Mesendoderm (in vitro differentiated cells): ENCODE measurements around the gene STOM.
A peak's percentile ranks its signal among the peaks of the same experiment; 100 is the strongest.

Experiments used
- DNase-seq: peaks from one replicate; pipeline ENCODE4 v3.0.0; 2013
- H2AK5ac ChIP-seq: 2 replicates; pipeline ENCODE4 v1.6.1; 2013; ENCODE audit warnings: low read length, inconsistent platforms
- H2BK120ac ChIP-seq: 2 replicates; pipeline ENCODE4 v1.6.1; 2013; ENCODE audit warnings: low read depth, mild to moderate bottlenecking, low read length, moderate library complexity, mixed read lengths
- H2BK15ac ChIP-seq: replicated peaks from 2 replicates; pipeline ENCODE4 v1.6.1; 2013; ENCODE audit warnings: low read depth, mild to moderate bottlenecking, moderate library complexity
- H2BK5ac ChIP-seq: 2 replicates; pipeline ENCODE4 v1.6.1; 2013; ENCODE audit warnings: low read length, inconsistent platforms
- H3K18ac ChIP-seq: 2 replicates; pipeline ENCODE4 v1.6.1; 2013; ENCODE audit warnings: mild to moderate bottlenecking, low read length, mixed read lengths
- H3K23ac ChIP-seq: one replicate; pipeline ENCODE4 v1.6.1; 2013; ENCODE audit warnings: low read length
- H3K27ac ChIP-seq: 2 replicates; pipeline ENCODE4 v1.5.1; 2013; ENCODE audit warnings: low read depth, mild to moderate bottlenecking, inconsistent platforms, low read length, moderate library complexity
- H3K27me3 ChIP-seq: 2 replicates; pipeline ENCODE4 v1.6.1; 2013; ENCODE audit warnings: low read length, control low read depth, mild to moderate bottlenecking, inconsistent platforms; ENCODE audit not compliant: insufficient read depth, poor library complexity
- H3K36me3 ChIP-seq: 2 replicates; pipeline ENCODE4 v1.6.1; 2013; ENCODE audit warnings: low read length, inconsistent platforms; ENCODE audit not compliant: control insufficient read depth, insufficient read depth
- H3K4ac ChIP-seq: one replicate; pipeline ENCODE4 v1.6.1; 2013; ENCODE audit warnings: low read depth, mild to moderate bottlenecking, low read length, moderate library complexity
- H3K4me1 ChIP-seq: 2 replicates; pipeline ENCODE4 v1.6.1; 2013; ENCODE audit warnings: low read depth, low read length, inconsistent platforms; ENCODE audit not compliant: control insufficient read depth
- H3K4me2 ChIP-seq: 2 replicates; pipeline ENCODE4 v1.6.1; 2013; ENCODE audit warnings: low read length
- H3K4me3 ChIP-seq: 2 replicates; pipeline ENCODE4 v1.5.1; 2013; ENCODE audit warnings: mild to moderate bottlenecking, low read length
- H3K56ac ChIP-seq: one replicate; pipeline ENCODE4 v1.6.1; 2013; ENCODE audit warnings: low read length
- H3K79me1 ChIP-seq: 2 replicates; pipeline ENCODE4 v1.6.1; 2013; ENCODE audit warnings: low read length, inconsistent platforms
- H3K79me2 ChIP-seq: 2 replicates; pipeline ENCODE4 v1.6.1; 2013; ENCODE audit warnings: mild to moderate bottlenecking, low read length; ENCODE audit not compliant: control insufficient read depth, insufficient read depth
- H3K9ac ChIP-seq: 2 replicates; pipeline ENCODE4 v1.6.1; 2013; ENCODE audit warnings: low read length, inconsistent platforms
- H4K5ac ChIP-seq: one replicate; pipeline ENCODE4 v1.6.1; 2013; ENCODE audit warnings: low read length
- H4K8ac ChIP-seq: one replicate; pipeline ENCODE4 v1.6.1; 2013; ENCODE audit warnings: low read depth, mild to moderate bottlenecking, control low read depth, low read length, moderate library complexity
- WGBS: extraction: QIAGEN DNeasy Blood & Tissue Kit; methylation state at CpG from one replicate; pipeline ENCODE4 v1.1.7; 2013; ENCODE audit warnings: low lambda C conversion rate, missing lambda C conversion rate; ENCODE audit not compliant: insufficient coverage; ENCODE audit errors: extremely low coverage; 5-methylcytosine and 5-hydroxymethylcytosine counted together

The STOM gene

DNA sequence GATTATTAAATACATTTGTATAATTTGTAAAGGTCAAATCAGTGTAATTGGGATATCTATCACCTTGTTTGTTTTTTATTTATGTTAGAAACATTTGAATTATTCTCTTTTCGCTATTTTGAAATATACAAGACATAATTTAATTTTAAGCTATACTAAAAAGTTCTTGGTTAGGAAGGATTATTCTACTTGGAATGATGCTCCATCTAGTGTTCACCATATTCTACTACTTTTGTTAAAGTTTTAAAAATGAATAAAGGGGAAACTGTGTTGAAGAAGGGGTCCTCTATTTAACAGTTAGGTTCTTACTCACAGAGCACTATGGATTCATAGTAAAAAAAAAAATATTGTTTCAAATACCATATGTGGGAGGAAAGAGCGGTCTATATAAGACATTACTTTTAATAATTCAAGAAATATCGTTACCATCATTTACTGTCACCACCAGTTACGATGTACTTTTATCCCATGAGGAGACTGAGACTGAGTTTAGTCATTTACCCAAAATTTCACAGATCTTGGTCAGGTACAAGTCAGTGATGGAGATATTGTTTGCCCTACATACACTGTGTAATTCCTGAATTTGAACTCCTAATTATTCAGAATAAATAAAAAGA lies 6.3 kb upstream of the STOM start:
- H4K8ac ChIP-seq, result no peak overlapping the region
- H3K4ac ChIP-seq, result no peak overlapping the region
- H3K18ac ChIP-seq, result no peak overlapping the region
- no peak overlapping the region for H2BK5ac ChIP-seq
- H2BK120ac ChIP-seq, result no peak overlapping the region
- no peak overlapping the region for H3K4me2 ChIP-seq
- H3K79me1 ChIP-seq, result no peaks in the 10 kb centered on the region
- no peaks in the 10 kb centered on the region for H3K27me3 ChIP-seq
- H3K4me3 ChIP-seq, result no peak overlapping the region
- H3K56ac ChIP-seq, result no peak overlapping the region
- no peaks in the 10 kb centered on the region for H3K36me3 ChIP-seq
- no peak overlapping the region for H3K9ac ChIP-seq
- no peaks in the 10 kb centered on the region for H3K4me1 ChIP-seq
- no peak for DNase-seq
- no peak overlapping the region for H2AK5ac ChIP-seq
- no peak overlapping the region for H3K27ac ChIP-seq
- no peak overlapping the region for H2BK15ac ChIP-seq
- H4K5ac ChIP-seq, result no peak overlapping the region
- H3K79me2 ChIP-seq, result no peaks in the 10 kb centered on the region
- no peak overlapping the region for H3K23ac ChIP-seq
- WGBS, result no CpG with 5 or more reads among the region's 4 CpGs

DNA sequence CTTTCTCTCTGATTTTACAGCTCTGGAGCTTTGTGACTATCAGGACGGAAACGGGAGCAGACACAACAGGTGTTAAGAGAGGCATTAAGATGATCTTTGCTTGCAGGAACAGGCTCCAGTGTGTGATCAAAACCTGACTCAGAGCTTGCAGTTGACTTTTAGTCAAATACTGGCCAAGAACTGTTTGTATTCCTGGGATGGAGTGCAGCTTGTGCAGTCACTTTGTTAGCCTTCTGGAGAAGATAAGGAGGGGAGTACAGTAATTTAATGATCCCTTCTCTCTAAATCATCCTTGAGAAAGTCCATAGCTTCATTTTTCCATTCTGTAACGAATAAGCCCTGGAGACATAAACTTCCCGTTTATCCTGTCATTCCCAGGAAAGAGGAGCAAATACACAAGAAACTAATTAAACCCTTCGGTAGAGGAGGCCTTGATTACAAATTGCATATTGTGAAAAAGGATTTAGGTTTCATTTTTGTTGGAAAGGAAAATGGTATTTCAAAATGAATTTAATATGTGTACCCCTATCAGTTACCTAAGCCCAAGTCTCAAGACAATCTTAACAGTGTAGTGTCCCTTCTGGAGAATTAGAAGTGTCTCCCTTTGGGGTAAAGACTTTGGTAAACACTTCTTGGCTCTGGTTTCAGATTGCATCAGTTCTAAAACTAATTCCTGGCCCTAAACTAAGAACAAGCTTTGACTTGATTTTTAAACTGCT lies 3.1 kb upstream of the STOM start:
- H3K18ac ChIP-seq, result no peak overlapping the region
- H3K9ac ChIP-seq, result no peak overlapping the region
- no peaks in the 10 kb centered on the region for H3K79me2 ChIP-seq
- H3K56ac ChIP-seq, result no peak overlapping the region
- H3K4me3 ChIP-seq, result no peak overlapping the region
- no peak overlapping the region for H3K4ac ChIP-seq
- WGBS, result no CpG with 5 or more reads among the region's 5 CpGs
- H3K36me3 ChIP-seq, result no peaks in the 10 kb centered on the region
- no peak overlapping the region for H4K5ac ChIP-seq
- no peak overlapping the region for H2BK5ac ChIP-seq
- H3K4me1 ChIP-seq, result no peaks in the 10 kb centered on the region
- H3K79me1 ChIP-seq, result no peaks in the 10 kb centered on the region
- no peaks in the 10 kb centered on the region for H3K27me3 ChIP-seq
- H2BK120ac ChIP-seq, result no peak overlapping the region
- H2BK15ac ChIP-seq, result no peak overlapping the region
- no peak overlapping the region for H2AK5ac ChIP-seq
- no peak overlapping the region for H3K23ac ChIP-seq
- H3K27ac ChIP-seq, result no peak overlapping the region
- no peak overlapping the region for H4K8ac ChIP-seq
- DNase-seq, result no peak
- no peak overlapping the region for H3K4me2 ChIP-seq

DNA sequence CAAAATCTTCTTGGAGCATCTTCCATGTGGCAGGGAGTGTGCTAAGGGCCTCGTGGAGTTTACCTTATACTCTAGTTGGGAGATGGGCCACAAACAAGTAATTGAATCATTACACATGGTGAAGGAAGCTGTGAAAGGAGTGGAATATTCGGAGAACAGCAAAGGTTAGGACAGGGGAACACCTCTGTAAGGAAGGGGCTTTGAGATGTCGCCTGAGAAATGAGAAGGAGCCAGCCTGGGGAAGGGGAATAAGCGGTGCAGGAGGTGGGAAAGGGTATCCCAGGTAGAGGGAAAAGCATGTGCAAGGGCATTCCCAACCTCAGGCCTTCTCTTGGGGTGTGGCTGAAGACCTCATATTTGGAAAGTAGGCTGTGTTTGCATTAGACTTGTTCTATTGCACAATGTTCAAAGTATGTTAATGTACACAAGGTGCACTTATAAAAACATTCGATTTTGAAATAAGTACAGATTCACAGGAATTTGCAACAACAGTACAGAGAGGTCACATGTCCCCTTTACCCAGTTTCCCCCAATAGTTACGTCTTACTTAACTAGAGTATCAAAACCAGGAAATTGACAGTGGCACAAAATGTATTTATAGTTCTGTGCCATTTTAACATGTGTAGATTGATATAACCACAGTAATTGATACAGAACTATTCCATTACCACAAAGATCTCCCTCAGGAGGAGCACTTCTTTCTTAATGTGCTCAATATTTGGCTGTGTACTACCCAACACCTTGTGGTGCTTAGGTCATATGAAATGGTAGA lies 2.4 kb upstream of the STOM start:
- peaks cover 3% of the 10 kb centered on the region for H3K4me1 ChIP-seq
- no peak overlapping the region for H3K56ac ChIP-seq
- no peak overlapping the region for H4K8ac ChIP-seq
- H4K5ac ChIP-seq, result no peak overlapping the region
- no peak overlapping the region for H3K4ac ChIP-seq
- no peak overlapping the region for H2BK5ac ChIP-seq
- H3K27me3 ChIP-seq, result no peaks in the 10 kb centered on the region
- no peak overlapping the region for H3K9ac ChIP-seq
- H3K23ac ChIP-seq, result no peak overlapping the region
- no peaks in the 10 kb centered on the region for H3K79me1 ChIP-seq
- no peaks in the 10 kb centered on the region for H3K79me2 ChIP-seq
- no peak overlapping the region for H2AK5ac ChIP-seq
- H3K18ac ChIP-seq, result no peak overlapping the region
- no peak overlapping the region for H2BK15ac ChIP-seq
- DNase-seq, result no peak
- no peak overlapping the region for H3K27ac ChIP-seq
- H2BK120ac ChIP-seq, result no peak overlapping the region
- no peak overlapping the region for H3K4me2 ChIP-seq
- H3K4me3 ChIP-seq, result no peak overlapping the region
- WGBS, result no CpG with 5 or more reads among the region's 6 CpGs
- no peaks in the 10 kb centered on the region for H3K36me3 ChIP-seq

DNA sequence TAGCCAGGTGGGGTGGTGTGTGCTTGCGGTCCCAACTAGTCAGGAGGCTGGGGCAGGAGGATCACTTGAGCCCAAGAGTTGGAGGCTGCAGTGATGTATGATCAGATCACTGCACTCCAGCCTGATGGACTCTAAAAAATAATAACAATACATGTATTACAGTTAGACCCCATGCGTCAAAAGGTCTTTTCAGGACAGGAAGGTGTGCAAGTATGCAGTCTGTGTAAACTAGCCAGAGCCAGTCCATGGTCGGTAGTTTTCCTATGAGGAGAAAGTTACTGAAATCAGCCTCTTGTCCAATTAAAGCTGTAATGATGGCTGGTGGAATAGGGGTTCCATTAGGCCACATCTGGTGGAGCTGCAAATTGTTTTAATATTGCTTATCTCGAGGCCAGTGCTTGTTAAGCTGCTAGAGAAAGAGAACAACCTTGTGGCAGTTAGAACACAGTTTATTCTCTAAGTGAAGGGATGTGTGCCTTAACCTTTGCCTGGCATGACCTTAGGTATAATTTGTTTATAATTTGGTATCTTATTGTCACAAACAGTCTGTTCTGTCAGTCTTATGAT lies 1.5 kb upstream of the STOM start:
- WGBS, result no CpG with 5 or more reads among the region's 4 CpGs
- no peak overlapping the region for H3K27ac ChIP-seq
- DNase-seq, result no peak

DNA sequence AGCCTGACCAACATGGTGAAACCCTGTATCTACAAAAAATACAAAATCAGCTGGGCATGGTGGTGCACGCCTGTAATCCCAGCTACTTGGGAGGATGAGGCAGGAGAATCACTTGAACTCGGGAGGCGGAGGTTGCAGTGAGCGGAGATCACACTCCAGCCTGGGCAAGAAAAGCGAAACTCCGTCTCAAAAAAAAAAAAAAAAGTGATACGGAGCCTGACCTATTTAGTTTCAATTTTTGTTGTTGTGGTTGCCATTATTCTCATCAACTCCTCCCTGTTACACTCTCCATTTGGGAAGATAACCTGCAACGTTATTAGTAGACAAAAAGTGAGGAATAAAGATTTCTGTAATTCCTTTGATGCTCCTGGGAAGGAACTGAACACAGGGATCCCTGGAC lies 1.3 kb downstream of the STOM start:
- H3K27ac ChIP-seq, result no peak overlapping the region
- no peaks in the 10 kb centered on the region for H3K79me2 ChIP-seq
- H3K4ac ChIP-seq, result no peak overlapping the region
- no peak overlapping the region for H2BK120ac ChIP-seq
- peak overlapping the region; percentile 36 for H2AK5ac ChIP-seq
- no peak overlapping the region for H3K4me2 ChIP-seq
- no peaks in the 10 kb centered on the region for H3K79me1 ChIP-seq
- no peaks in the 10 kb centered on the region for H3K27me3 ChIP-seq
- H3K36me3 ChIP-seq, result no peaks in the 10 kb centered on the region
- no peak overlapping the region for H4K5ac ChIP-seq
- no peak overlapping the region for H2BK15ac ChIP-seq
- no peak for DNase-seq
- no peak overlapping the region for H3K23ac ChIP-seq
- H3K18ac ChIP-seq, result no peak overlapping the region
- H4K8ac ChIP-seq, result no peak overlapping the region
- no peak overlapping the region for H3K4me3 ChIP-seq
- no CpG with 5 or more reads among the region's 8 CpGs for whole genome bisulfite sequencing
- no peak overlapping the region for H2BK5ac ChIP-seq
- peaks cover 3% of the 10 kb centered on the region for H3K4me1 ChIP-seq
- H3K9ac ChIP-seq, result no peak overlapping the region
- H3K56ac ChIP-seq, result peak overlapping the region; percentile 86

More for the DNA sequence above, 1.5 kb upstream of the STOM start:
- no peak overlapping the region for H3K56ac ChIP-seq
- H3K4me3 ChIP-seq, result no peak overlapping the region
- H2BK15ac ChIP-seq, result no peak overlapping the region
- H3K79me1 ChIP-seq, result no peaks in the 10 kb centered on the region
- no peak overlapping the region for H3K18ac ChIP-seq
- H4K8ac ChIP-seq, result no peak overlapping the region
- H2BK120ac ChIP-seq, result no peak overlapping the region
- no peaks in the 10 kb centered on the region for H3K36me3 ChIP-seq
- no peaks in the 10 kb centered on the region for H3K79me2 ChIP-seq
- H2BK5ac ChIP-seq, result no peak overlapping the region
- H4K5ac ChIP-seq, result no peak overlapping the region
- no peaks in the 10 kb centered on the region for H3K27me3 ChIP-seq
- peaks cover 3% of the 10 kb centered on the region for H3K4me1 ChIP-seq
- no peak overlapping the region for H3K4ac ChIP-seq
- H3K23ac ChIP-seq, result no peak overlapping the region
- H3K4me2 ChIP-seq, result no peak overlapping the region
- no peak overlapping the region for H2AK5ac ChIP-seq
- H3K9ac ChIP-seq, result no peak overlapping the region
